GOT3 (cell line): ENCODE results near the gene UIMC1.
A peak's percentile ranks its signal among the peaks of the same experiment; 100 is the strongest.
"Not testable (repeated sequence)": the region's sequence is repeated elsewhere in the genome, so short reads cannot be mapped to it uniquely, and the experiment has no call there.

ENCODE experiments used
- DNase-seq: peaks from one replicate; lab custom pipeline; 2025; ENCODE audit warnings: mixed read lengths; lab: John Stamatoyannopoulos, UW

UIMC1 gene

DNA sequence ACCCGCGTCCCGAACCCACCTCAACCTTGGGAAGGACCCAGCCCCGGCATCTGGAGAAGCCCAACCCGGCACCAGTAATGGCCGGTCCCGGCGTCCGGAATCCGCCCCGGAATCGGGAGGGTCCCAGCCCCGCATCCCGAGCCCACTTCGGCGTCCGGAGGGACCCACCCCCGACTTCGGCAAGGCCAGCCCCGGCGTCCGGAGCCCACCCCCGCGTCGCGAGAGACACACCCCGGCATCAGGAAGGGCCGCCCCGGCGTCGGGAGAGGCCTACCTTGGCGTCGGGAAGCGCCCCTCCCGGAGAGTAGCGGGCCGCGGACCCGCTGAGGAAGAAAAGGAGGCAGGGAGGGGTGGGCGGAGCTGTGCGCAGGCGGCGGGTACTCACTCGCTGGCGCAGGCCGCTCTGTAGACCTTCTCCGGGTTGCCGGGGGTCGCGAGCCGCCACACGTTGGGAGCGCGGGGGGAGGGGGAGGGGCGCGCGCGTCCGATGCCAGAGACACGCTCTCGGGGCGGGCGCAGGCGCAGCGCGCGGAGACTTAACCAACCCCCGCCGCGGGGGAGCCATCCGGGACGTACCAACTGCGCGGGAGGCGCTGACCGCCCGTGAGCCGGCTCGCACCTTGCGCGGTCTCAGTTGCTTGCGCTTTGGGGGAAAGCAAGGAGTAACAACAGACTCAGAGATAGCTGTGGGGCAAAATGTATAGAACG, at the start of gene UIMC1:
UIMC1 (minus strand) TSS at position 515 of the 708 bp plus-strand sequence. CDS start 24,164 bp downstream, outside the sequence.
- peak; percentile 85 for DNase-seq

DNA sequence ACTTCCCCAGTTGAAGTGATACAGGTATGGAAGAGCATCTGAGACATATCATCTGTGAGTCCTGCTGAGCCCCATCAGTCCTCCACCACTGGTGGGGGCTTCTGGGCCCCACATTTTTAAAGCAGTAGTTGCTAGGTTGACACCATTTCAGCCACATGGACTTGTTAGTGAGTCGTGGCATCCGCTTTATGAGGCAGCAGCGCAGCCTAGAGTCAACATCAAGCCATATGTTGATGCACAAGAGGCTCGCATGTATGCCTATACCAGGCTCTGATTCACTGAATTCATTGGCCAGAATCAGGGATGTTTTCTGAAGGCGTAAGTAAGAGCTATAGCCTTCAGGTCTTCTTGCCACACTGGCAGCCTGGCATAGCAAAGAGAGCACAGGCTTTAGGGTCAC, 42.7 kb upstream of the UIMC1 start:
- no peak for DNase-seq

DNA sequence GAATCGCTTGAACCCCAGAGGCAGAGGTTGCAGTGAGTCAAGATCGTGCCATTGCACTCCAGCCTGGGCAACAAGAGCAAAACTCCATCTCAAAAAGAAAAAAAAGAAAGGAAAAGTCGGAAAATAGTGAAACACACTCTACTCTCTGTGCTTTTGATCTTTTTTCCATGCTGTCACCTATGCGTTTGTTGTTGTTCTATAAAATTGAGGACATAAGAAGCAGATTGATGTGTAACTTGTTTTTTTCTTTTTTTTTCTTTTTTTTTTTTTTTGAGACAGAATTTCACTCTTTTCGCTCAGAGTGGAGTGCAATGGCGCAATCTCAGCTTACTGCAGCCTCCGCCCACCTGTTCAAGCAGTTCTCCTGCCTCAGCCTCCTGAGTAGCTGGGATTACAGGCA, 42.0 kb upstream of the UIMC1 start:
- not testable (repeated sequence) for DNase-seq

DNA sequence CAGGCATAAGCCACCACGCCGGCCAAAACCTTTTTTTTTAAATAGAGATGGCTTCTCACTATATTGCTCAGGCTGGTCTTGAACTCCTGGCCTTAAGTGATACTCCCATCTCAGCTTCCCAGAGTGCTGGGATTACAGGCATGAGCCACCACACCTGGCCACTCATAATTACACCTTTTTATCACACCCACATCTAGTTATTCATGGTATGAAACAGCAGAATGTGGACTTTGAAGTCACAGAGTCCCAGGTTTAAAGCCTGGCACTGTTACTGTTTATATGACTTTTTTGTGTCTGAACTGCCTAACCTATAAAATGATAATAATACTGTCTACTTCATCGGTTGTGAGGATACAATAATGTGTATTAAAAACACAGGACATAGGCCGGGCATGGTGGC, 39.1 kb upstream of the UIMC1 start:
- DNase-seq: no peak

DNA sequence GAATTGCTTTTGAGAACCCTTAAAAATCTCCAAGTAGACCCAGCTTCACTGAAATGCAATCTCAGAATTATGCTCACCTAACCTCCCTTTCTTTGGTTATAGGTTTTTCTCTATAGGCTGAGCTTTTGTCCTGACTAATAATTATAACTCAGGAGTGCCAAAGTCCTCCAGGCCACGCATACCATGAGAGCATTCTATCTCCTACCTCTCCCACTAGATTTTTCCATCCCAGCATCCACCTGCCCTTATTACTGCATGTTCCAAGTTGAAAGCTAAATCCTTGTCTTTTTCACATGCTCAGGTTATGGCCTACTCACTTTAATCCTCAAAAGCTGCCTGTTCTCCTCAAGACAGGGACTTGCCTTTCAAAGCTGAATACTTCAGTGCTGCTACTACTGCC, 38.1 kb upstream of the UIMC1 start:
- DNase-seq: no peak

DNA sequence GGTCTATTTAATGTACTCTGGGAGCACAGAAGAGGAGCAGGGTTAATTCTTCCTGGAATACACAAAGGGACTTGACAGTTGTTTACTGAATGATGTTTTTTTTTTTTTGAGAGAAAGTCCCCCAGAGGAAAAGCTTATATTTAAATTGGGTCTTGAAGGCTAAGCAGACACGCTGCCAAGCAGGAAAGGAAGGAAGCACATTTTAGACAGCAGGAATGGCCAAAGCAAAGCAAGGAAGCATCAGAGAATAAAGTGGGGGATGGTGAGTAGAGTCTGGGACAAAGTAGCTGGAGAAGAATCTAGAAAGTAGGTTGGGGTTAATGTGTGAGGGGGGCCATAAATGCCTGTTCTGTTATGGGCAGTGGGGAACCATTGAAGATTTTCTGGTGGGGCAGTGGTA, 37.4 kb upstream of the UIMC1 start:
- DNase-seq: no peak

DNA sequence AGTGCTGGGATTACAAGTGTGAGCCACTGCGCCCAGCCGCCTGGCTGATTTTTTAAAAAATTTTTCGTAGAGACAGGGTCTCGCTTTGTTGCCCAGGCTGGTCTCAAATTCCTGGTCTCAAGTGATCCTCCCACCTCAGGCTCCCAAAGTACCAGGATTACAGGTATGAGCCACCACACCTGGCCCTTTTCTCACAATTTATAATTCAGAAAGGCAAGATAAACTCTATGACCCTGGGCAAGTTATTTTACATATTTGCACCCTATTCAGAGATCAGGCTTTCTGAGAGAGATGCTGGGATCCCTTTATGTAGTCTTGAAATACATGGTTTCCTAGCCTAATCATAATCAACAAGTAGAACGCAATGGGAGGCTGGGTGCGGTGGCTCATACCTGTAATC, 36.5 kb upstream of the UIMC1 start:
- DNase-seq: no peak

DNA sequence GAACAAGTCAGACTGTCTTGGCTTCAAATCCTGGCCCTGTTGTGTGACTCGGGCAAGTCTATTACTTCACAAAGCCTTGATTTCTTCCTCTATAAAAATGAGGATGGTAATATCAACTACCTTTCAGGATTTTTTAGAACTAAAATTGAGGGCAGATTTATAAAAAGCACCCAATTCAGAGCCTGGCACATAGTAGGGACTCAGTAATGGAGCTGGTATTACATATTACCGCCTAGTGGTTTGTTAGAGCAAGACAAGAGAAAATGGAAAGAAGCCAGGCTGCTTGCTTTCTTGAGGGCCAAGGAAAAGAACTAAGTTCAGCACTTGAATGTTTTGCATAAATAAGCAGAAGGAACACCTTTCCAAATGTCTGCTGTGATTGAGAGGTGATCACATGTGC, 35.4 kb upstream of the UIMC1 start:
- DNase-seq: no peak

DNA sequence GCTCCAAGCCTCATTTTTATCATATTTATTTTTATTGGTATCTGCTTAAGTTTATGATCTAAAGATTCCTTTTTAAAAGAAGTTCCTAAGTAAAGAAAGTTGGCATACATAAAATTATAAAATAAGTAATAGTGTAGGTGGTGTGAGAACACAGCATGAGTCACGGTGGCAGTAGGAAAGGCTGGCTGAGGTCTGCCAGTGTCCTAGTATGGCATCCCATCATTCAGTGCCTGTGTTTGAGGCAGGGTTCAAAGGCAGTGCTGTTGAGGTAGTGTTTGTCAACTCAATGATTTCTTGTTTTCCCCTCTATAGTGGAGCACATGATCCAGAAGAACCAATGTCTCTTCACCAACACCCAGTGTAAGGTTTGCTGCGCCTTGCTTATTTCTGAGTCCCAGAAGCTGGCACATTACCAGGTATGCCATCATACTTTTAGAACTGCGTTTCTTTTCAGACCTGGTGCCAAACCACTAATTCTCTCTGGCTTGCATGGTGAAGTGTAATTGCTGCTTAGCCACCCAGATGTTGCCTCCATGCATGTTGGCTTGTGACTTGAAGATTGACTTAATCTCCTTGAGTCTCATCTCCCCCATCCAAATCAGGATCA, 34.3 kb upstream of the UIMC1 start:
- DNase-seq: no peak

DNA sequence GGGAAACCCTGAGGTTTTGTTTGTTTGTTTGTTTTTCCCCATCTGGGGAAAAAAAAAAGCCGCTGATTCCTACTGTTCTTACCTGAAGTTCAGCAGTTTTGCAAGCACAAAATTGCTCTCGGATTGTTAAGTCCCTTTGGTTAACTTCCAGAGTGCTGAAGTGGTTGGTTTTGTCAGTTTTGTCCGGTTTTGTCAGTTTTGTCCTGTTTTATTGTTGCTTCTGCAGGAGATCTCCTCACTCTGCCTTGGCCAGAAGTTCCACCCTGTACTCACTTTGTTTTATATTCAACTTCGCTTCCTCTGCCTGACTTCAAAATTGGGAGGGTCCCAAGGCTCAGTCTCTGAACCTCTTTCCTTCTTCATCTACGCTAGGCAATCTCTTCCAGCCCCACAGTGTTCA, 30.3 kb upstream of the UIMC1 start:
- DNase-seq: no peak

DNA sequence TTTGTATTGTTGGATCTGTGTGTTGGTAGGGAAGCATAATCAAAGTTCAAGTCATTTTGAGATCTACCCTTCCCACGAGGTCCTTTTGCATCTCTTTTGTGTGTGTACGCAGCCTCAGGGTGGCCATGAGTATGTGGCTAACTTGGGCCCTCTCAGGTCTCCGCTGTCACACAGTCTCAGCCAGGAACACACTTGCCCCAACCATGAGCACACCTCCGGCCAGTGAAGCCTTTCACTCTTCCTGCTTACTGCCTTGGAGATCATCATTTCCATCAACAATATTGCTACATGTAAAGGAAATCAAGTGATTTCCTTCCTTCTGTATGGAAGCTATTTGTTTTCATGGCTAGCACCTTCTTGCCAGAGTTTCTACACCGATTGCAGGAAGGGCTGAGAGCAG, 29.9 kb upstream of the UIMC1 start:
- DNase-seq: no peak

DNA sequence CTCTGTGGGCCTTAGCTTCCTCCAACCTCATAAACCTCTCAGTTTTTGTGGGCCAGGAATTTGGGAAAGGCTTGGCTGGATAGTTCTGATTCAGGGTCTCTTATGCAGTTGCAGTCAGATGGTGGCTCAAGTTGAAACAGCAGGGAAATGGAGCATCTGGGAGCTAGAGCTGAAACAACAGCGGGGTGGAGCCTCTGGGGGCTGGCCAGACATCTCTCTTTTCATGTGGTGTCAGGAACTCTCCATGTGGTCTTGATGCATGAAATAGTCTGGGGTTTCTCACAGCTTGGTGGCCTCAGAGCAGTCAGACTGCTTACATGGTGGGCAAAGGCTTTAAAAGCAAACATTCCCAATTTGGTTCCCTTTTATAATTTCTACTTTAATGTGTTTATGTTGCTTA, 29.4 kb upstream of the UIMC1 start:
- no peak for DNase-seq

DNA sequence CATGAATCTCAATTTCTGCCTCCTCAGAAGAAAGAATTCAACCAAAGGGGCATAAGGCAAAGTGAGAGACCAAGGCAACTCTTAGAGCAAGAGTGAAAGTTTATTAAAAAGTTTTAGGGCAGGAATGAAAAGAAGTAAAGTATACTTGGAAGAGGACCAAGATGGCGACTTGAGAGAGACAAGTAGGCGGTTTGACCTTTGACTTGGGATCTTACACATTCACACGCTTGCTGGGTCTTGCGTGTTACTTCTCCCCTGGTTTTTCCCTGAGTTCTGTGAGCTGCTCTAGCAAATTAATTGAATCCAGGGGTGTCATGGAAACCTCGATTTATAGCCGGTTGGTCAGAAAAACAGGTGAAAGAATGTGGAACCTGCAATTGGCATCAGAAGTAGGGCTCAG, 22.9 kb upstream of the UIMC1 start:
- no peak for DNase-seq

DNA sequence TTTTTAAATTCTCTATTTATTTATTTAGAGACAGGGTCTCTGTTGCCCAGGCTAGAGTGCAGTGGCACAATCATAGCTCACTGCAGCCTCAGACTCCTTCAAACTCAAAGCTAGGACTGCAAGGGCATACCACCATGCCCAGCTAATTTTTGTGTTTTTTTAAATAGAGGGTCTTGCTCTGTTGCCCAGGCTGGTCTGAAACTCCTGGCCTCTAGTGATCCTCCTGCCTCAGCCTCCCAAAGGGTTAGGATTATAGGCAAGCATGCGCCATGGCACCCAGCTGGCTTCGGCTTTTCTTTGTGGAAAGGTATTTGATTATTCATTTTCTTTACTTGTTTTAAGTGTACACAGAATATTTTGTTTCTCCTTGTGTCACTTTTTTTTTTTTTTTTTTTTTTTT, 21.1 kb upstream of the UIMC1 start:
- DNase-seq: no peak

DNA sequence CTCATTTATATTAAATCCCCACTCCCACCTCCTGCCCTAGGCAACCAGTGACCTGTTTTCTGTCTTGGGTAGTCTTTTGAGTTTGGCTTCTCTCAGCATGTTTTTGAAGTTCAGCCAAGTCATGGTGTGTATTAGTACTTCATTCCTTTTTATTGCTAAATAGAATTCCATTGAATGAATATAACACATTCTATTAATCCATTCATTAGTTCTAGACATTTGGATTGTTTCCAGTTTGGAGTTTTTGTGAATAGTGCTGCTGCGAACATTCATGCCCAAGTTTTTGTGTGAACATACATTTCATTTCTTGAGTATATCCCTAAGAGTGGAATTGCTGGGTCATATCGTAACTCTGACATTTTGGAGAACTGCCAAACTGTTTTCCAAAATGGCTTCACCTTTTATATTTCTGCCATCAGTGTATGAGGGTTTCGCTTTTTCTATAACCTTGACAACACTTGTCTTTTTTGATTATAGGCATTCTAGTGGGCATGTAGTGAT, 18.6 kb upstream of the UIMC1 start:
- no peak for DNase-seq

DNA sequence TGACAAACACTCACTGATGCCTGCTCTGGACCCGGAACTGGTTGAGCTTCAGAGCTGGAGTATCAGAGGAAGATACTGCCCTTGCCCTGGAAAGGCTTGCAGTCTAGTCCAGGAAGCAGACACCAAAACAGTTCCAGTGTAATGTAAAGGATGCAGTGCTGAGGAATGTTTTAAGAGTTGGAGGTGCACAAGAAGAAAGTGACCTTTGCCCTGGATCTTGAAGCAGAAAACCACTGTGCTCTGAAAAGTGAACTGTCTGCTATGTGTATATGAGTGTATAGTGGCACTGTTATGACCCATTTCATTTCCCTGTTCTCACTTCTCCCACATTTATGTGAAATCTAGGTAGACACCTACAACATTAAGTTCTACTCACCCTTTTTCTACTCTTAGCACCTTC, 18.0 kb upstream of the UIMC1 start:
- no peak for DNase-seq

DNA sequence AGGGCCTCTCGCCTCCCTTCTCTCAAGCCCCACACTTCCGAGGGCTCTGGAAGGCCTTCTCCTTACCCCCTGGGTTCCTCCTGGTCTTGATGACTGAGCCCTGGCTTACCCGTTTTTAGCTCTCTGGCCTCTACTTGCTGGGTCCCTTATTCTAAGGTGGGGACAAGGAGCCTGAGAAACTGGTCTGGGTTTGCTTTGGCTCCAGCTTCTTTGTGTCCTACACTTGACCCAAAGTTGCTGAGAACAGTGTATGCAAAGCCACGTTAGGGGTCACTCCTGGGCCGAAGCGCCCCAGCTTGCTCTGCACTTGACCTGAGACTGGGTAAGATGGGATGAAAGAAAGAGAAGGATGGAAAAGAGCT, 16.7 kb upstream of the UIMC1 start:
- DNase-seq: no peak

DNA sequence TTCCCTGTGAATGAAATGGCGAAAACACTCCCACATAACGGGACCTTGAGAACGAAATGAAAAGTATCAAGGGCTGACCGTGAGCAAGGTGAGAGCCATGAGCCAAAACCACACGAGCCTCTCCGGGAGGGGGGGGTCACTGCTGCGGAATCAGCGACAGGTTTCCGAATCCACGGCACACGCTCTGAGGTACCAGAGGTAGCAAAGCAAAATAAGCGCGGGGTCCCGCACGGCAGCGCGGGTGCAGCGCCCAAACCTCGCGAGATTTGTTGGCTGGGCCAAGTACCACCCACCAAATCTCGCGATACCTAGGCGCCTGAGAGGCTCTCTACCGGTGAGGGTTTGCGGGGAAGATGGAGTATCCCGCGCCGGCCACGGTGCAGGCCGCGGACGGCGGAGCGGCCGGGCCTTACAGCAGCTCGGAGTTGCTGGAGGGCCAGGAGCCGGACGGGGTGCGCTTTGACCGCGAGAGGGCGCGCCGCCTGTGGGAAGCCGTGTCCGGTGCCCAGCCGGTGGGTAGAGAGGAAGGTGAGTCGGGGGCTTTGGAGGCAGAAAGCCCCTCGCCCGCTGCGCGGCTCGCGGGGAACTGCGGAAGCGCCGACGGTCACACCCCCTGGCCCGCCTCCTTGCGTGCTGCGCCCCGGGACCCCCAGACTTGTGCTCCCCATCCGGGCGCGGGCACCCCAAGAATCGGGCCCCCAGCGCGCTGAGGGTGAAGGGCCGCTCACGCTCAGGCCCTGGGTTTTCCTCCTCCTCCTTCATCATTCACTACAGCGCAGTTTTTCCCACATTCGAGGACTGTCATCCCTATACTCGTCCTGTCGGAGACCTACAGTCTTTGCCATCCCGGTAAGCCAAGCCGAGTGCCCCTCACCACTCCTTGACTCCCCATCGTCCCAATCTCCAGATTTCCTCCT, 16.1 kb upstream of the UIMC1 start, which contains the start of gene ZNF346:
ZNF346 (plus strand) TSS at position 311 of the 917 bp plus-strand sequence; CDS start at position 354, 43 bp downstream.
- peak; percentile 78 for DNase-seq

DNA sequence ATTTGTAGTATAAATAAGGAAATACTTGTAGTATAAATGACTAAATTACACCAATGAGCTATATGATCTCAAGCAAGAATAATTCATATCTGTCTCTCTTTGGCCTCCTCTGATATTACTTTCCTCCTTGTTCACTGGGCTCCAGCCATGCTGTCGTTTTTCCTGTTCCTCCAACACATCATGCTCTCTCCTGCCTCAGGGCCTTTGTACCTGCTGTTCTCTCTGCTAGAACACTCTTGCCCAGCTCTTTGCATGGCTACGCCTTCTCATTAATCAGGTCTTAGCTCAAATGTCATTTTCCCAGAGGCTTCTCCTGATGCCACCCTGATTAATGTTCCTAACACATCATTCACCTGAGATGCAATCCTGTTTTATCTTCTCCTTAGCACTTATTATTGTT, 13.5 kb upstream of the UIMC1 start:
- DNase-seq: no peak

DNA sequence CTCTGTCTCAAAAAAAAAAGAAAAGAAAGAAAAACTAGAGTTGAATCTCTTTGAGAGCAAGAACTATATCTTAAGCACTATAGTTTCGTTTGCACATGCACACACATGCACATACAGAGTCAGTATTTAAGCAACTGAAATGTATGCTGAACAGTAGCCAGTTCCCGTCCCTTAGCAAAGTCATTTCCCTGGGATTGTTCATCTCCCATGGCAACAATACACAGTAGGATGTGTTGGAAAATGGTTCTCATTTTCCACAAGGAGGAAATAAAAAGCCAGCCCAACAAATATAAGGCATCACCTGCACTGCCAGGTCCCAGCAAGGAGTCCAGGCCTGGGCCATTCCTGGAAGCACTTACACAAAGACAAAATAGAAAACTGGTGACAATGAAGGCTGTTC, 11.8 kb upstream of the UIMC1 start:
- no peak for DNase-seq

DNA sequence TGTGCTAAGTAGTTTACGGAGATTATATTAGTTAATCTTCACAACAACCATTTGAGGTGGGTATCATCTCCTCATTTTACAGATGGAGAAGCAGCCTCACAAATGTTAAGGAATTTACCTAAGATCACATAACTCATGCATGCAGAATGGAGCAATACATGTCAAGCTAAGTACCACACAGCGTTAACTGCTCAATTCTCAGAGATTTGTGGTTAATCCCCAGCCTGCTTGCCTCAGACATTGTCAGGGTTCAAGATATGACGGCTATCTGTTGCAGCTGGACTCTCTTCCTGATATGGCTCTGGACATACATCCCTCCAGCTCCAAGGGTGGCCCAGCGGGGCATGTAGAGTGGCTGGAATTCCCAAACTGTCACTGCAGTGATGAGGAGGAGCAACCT, 8.6 kb upstream of the UIMC1 start:
- DNase-seq: no peak

DNA sequence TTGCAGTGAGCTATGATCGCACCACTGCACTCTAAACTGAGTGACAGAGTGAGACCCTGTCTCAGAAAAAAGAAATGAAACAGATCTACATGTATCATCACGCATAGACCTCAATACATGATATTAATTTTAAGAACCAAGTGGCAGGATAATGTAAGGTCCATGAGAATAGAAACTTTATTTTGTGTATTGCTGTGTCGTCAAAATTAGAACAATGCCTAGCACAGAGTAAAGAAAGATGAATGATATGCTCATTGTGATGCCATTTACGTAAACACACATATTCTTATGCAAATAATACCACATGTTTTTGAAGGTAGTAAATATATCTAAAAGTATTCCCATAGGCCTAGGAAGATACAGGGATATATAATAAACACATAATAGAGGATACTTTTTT, 3.6 kb upstream of the UIMC1 start:
- no peak for DNase-seq

DNA sequence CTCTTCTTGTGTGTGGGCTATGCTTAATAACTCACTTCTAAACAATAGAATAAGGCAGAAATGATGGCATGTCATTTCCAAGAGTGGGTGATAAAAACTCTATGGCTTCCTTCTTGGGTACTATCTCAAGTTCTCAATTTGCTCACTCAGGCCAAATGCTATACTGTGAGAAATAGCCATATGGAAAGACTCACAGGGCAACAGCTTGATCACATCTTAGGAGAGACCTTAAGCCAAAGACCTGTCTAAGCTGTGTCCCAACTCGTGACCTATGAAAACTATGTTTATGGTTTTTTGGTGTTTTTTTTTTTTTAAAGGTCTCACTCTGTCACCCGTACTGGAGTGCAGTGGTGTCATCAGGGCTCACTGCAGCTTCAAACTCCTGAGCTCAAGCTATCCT, 2.1 kb upstream of the UIMC1 start:
- no peak for DNase-seq
